Urinary bladder (tissue), 4 donors: ENCODE results near the gene LMOD1. TPM values are rescaled to one million over a fixed set of nuclear protein-coding genes. Genes with fewer than 3 reads are reported as not detected.
"Not testable (repeated sequence)": the region's sequence is repeated elsewhere in the genome, so short reads cannot be mapped to it uniquely, and the experiment has no call there.

Source experiments
- DNase-seq: peaks from one replicate; pipeline ENCODE4 v3.0.0-alpha.2; 2015; ENCODE audit errors: extremely low spot score
- H3K27ac ChIP-seq: one replicate; pipeline ENCODE4 v1.5.1; 2013; ENCODE audit warnings: low read depth, mild to moderate bottlenecking, moderate library complexity
- H3K36me3 ChIP-seq: one replicate; pipeline ENCODE4 v1.6.1; 2013; ENCODE audit warnings: mild to moderate bottlenecking, moderate library complexity; ENCODE audit not compliant: insufficient read depth
- H3K4me1 ChIP-seq: one replicate; pipeline ENCODE4 v1.6.1; 2013; ENCODE audit warnings: mild to moderate bottlenecking, moderate library complexity; ENCODE audit not compliant: insufficient read depth
- H3K4me3 ChIP-seq: one replicate; pipeline ENCODE4 v1.5.1; 2013; ENCODE audit warnings: low read depth, low read length
- WGBS: extraction: QIAGEN DNeasy Blood & Tissue Kit; methylation state at CpG from one replicate; pipeline ENCODE4 v1.1.7; 2013; 5-methylcytosine and 5-hydroxymethylcytosine counted together
- polyA plus RNA-seq: library from polyadenylated mRNA; stranded (reverse); fragments of 200-250 nt; gene quantifications from one replicate; pipeline ENCODE4 v1.2.3, GENCODE V29; 2013
- small RNA-seq: library from RNA; depleted of rRNA; stranded (forward); fragments of <200 nt; gene quantifications from one replicate; pipeline ENCODE3, GENCODE V24; 2014
- total RNA-seq: library from RNA; depleted of rRNA; stranded (reverse); fragments of >200 nt; gene quantifications from one replicate; pipeline ENCODE4 v1.2.3, GENCODE V29; 2014
- donor health status: healthy with polysubstance abuse.
- donor health status: healthy.

Gene LMOD1
- total and polyA plus RNA-seq, 2 donors = 71.7 to 731 TPM

DNA sequence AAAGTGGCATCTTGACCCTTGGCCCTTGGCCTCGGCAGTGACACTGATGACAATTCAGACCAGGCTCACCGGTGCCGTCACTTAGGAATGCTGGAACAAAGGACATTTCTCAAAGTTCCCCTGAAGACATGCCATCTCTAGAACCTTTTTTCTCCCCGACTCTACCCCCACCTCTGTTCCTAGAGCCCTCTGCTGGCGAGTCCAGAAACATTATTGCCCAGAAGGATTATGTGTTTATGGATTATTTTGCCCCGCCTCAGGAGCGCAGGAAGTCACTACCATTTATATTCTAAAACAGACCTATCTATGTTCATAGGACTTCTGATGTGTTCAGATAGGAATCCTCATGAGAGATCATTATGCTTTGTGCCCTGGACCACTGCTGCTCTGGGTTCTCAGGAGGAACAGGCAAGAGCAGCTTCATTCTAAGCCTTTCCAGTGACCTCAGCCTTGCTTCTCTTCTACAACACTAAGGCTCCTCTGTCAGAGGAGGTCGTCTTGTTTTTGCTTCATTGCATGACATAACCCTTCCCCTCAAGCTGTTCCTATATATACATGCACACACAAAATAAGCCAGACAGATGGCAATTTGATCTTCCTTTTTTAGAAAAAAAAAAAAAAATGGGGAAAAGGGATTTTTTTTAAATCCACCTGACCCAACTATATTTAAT lies 70.1 kb downstream of the LMOD1 start:
- H3K4me1 ChIP-seq = no peaks in the 10 kb centered on the region
- H3K27ac ChIP-seq = no peak overlapping the region
- peaks cover 2% of the 10 kb centered on the region for H3K36me3 ChIP-seq
- H3K4me3 ChIP-seq = no peak overlapping the region
- no peak for DNase-seq
- WGBS = 66% methylated on average over 8 of the region's 8 CpGs

GRCh38 chr1:201874672-201875071 lies 71.7 kb downstream of the LMOD1 start:
- H3K36me3 ChIP-seq = peaks cover 7% of the 10 kb centered on the region
- no peak overlapping the region for H3K4me3 ChIP-seq
- 98% methylated on average over 1 of the region's 1 CpG for WGBS
- no peaks in the 10 kb centered on the region for H3K4me1 ChIP-seq
- H3K27ac ChIP-seq = no peak overlapping the region
- DNase-seq = no peak

- no peak for DNase-seq
- WGBS = 84% methylated on average over 10 of the region's 10 CpGs
- Histone ChIP-seq H3K4me1 (no peaks in the 10 kb centered on the region), H3K4me3 (no peak overlapping the region), H3K27ac (no peak overlapping the region), H3K36me3 (peaks cover 8% of the 10 kb centered on the region)
Observed at GRCh38 chr1:201870397-201870796, 76.0 kb downstream of the LMOD1 start.

GRCh38 chr1:201861448-201861847 lies 84.9 kb downstream of the LMOD1 start:
- H3K27ac ChIP-seq = no peak overlapping the region
- no peaks in the 10 kb centered on the region for H3K4me1 ChIP-seq
- H3K4me3 ChIP-seq = no peak overlapping the region
- peaks cover 6% of the 10 kb centered on the region for H3K36me3 ChIP-seq
- DNase-seq = no peak
- WGBS = 70% methylated on average over 7 of the region's 7 CpGs

GRCh38 chr1:201859424-201859823 lies 86.9 kb downstream of the LMOD1 start:
- 86% methylated on average over 5 of the region's 5 CpGs for WGBS

GRCh38 chr1:201856722-201857121 lies 89.6 kb downstream of the LMOD1 start:
- not testable (repeated sequence) for H3K4me1 ChIP-seq, H3K4me3 ChIP-seq, H3K27ac ChIP-seq, DNase-seq
- H3K36me3 ChIP-seq = peaks cover 11% of the 10 kb centered on the region
- 98% methylated on average over 2 of the region's 2 CpGs for WGBS

More at GRCh38 chr1:201859424-201859823, 86.9 kb downstream of the LMOD1 start:
- Histone ChIP-seq H3K27ac (no peak overlapping the region), H3K4me3 (no peak overlapping the region), H3K36me3 (peaks cover 11% of the 10 kb centered on the region), H3K4me1 (no peaks in the 10 kb centered on the region)
- DNase-seq = no peak

- 88% methylated on average over 1 of the region's 1 CpG for WGBS
- Histone ChIP-seq H3K4me3 (no peak overlapping the region), H3K4me1 (no peaks in the 10 kb centered on the region), H3K36me3 (peaks cover 12% of the 10 kb centered on the region), H3K27ac (no peak overlapping the region)
- DNase-seq = no peak
Observed at GRCh38 chr1:201851949-201852348, 94.4 kb downstream of the LMOD1 start.

GRCh38 chr1:201850053-201850397 lies 96.3 kb downstream of the LMOD1 start:
- Histone ChIP-seq H3K4me3 (no peak overlapping the region), H3K4me1 (no peaks in the 10 kb centered on the region), H3K36me3 (peaks cover 5% of the 10 kb centered on the region), H3K27ac (no peak overlapping the region)
- DNase-seq = no peak
- WGBS = 11% methylated on average over 1 of the region's 1 CpG

GRCh38 chr1:201849372-201850052 lies 96.8 kb downstream of the LMOD1 start:
- DNase-seq = no peak
- WGBS = 85% methylated on average over 2 of the region's 2 CpGs
- Histone ChIP-seq H3K27ac (no peak overlapping the region), H3K36me3 (peaks cover 5% of the 10 kb centered on the region), H3K4me3 (no peak overlapping the region), H3K4me1 (no peaks in the 10 kb centered on the region)

DNA sequence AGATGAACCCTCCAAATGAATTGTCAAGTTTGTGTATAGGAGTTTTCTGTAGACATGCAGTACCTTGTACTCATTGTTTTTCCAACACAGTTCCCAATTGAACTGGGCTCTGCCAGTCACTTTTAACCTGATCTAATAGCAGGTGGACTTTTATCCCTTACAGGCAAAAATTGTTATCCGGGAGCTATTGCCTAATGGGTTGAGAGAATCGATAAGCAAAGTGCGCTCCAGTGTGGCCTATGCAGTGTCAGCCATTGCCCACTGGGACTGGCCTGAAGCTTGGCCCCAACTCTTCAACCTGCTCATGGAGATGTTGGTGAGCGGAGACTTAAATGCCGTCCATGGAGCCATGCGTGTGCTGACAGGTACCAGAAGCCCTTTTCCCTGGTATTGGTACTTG lies 98.1 kb downstream of the LMOD1 start:
- Histone ChIP-seq H3K4me1 (no peaks in the 10 kb centered on the region), H3K27ac (no peak overlapping the region), H3K36me3 (peaks cover 5% of the 10 kb centered on the region), H3K4me3 (no peak overlapping the region)
- 93% methylated on average over 6 of the region's 6 CpGs for WGBS
- no peak for DNase-seq

DNA sequence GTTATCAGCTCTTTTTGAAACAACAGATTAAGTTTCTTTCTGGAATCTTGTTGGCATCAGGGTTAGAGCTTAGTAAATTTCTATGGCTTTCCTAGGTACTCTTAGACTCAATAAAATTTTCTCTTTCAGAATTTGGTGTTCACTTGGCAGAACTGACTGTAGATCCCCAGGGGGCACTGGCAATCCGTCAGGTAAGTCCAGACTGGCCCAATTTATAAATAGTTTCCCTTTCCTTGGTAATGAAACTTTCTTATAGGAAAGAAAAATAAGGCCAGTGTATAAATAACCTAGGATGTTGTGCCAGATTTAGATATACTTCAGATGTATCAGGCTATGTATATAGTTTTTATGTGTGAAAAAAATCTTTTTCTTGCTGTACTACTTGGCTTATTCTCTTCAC lies 99.2 kb downstream of the LMOD1 start:
- Histone ChIP-seq H3K4me3 (no peak overlapping the region), H3K36me3 (peaks cover 5% of the 10 kb centered on the region), H3K27ac (no peak overlapping the region), H3K4me1 (no peaks in the 10 kb centered on the region)
- no peak for DNase-seq
- WGBS = 62% methylated on average over 1 of the region's 1 CpG

Small RNA genes within 50 kb of the gene (small RNA-seq; reads per million reads assigned to genes)
- gene MIR6739 = not detected
- gene RF00156 = not detected

Other genes with a start within 250 kb of the LMOD1 start
- 31.3 TPM for gene IPO9, start 117.4 kb downstream of the LMOD1 start, total RNA-seq
- gene IPO9, start 117.4 kb downstream of the LMOD1 start, polyA plus RNA-seq = 19.6 TPM
- 10.1 TPM for gene SHISA4, start 57.6 kb downstream of the LMOD1 start, total RNA-seq
- gene SHISA4, start 57.6 kb downstream of the LMOD1 start, polyA plus RNA-seq = 32.7 TPM
- gene TIMM17A, start 9.0 kb upstream of the LMOD1 start, total RNA-seq = 27.2 TPM
- 42.0 TPM for gene TIMM17A, start 9.0 kb upstream of the LMOD1 start, polyA plus RNA-seq
- 24.0 TPM for gene RNPEP, start 36.1 kb upstream of the LMOD1 start, total RNA-seq
- 31.6 TPM for gene RNPEP, start 36.1 kb upstream of the LMOD1 start, polyA plus RNA-seq
- gene ELF3, start 64.0 kb upstream of the LMOD1 start, total RNA-seq = 123 TPM
- gene ELF3, start 64.0 kb upstream of the LMOD1 start, polyA plus RNA-seq = 120 TPM
- 0.05 TPM for gene GPR37L1, start 176.4 kb upstream of the LMOD1 start, total RNA-seq
- gene GPR37L1, start 176.4 kb upstream of the LMOD1 start, polyA plus RNA-seq = 0.10 TPM
- gene ARL8A, start 198.2 kb upstream of the LMOD1 start, total RNA-seq = 19.2 TPM
- gene ARL8A, start 198.2 kb upstream of the LMOD1 start, polyA plus RNA-seq = 39.8 TPM
- gene PTPN7, start 214.1 kb upstream of the LMOD1 start, total RNA-seq = 1.2 TPM
- 1.2 TPM for gene PTPN7, start 214.1 kb upstream of the LMOD1 start, polyA plus RNA-seq
- 0.37 TPM for gene LGR6, start 247.3 kb upstream of the LMOD1 start, total RNA-seq
- 3.8 TPM for gene LGR6, start 247.3 kb upstream of the LMOD1 start, polyA plus RNA-seq